Left colon (tissue), 2 donors: ENCODE data around the gene AP1S2. TPM values are rescaled to one million over a fixed set of nuclear protein-coding genes. Genes with fewer than 3 reads are reported as not detected.
"Not testable (repeated sequence)": the region's sequence is repeated elsewhere in the genome, so short reads cannot be mapped to it uniquely, and the experiment has no call there.

Experiments used
- ATAC-seq: fragments of 200-7000 bp; cut with Tn5 transposase; one replicate; pipeline ENCODE4 v1.9.1; 2020; ENCODE audit warnings: mild to moderate bottlenecking, moderate library complexity
- DNase-seq, 2 donors: peaks; one replicate each; pipeline ENCODE4 v3.0.0-alpha.2; 2020
- intact Hi-C, 2 donors: fragments of 100-400 bp; cut with DNase I in 1 of 2; cut with micrococcal nuclease in 1 of 2; formaldehyde crosslinking; loops; one replicate each; pipeline versions ENCODE4 v1.11.2 to v1.14.0; 2022; cut with DNase I, micrococcal nuclease
- total RNA-seq, 2 donors: library from RNA; stranded (reverse); fragmentation: NEBNext Ultra II Directional; extraction: Animal tissue kit (Norgen Biotek cat#: 25700); gene quantifications; one replicate each; pipeline ENCODE4 v1.2.1, GENCODE V29; 2021
- donor health status: DM: no; HTN: no; CAD: no.
- donor health status: DM: yes; HTN: yes; CAD: no.

AP1S2 gene
- total RNA-seq, 2 donors from 2014 or later = 9.2 to 23.7 TPM

GRCh38 chrX:15856636-15857035 lies 2.0 kb upstream of the AP1S2 start:
- intact Hi-C loops = no loop called here

GRCh38 chrX:15856222-15856587 lies 1.6 kb upstream of the AP1S2 start:
- ATAC-seq (no peak), DNase-seq (no peak)
- intact Hi-C loops = no loop called here

More at GRCh38 chrX:15856636-15857035, 2.0 kb upstream of the AP1S2 start:
- ATAC-seq = no peak
- DNase-seq = no peak

GRCh38 chrX:15855568-15856221 lies 1.1 kb upstream of the AP1S2 start:
- ATAC-seq = no peak
- no peak for DNase-seq
- intact Hi-C loops = no loop called here

DNA sequence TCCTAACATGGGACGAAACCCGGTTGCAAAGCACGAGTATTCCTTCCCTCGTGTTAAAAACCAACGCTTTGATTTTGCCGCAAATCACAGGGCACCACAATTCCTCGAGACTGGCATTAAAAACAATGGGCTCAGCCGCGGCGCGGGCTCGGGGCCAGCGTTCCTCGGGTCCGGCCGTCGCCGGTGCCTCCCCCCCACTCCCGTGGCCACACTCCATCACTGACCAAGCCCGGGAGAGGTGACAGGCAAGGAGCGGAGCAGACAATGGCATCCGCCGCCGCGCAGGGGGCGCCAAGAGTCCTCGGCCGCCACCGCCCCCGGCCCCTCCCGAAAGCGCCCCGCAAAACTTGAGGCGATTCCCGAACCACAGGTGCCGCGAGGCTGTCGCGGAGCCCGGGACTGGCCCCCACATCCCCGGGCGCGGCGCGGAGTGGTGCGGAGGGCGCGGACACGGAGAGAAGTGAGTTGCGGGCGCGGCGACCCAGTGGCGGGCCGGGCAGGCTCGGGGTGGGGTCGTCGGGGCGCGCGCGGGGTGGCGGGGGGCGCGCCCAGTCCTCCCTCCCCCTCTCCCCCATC lies 445 bp downstream of the AP1S2 start:
- intact Hi-C loops = no loop called here
- peak; percentile 13 for ATAC-seq
- DNase-seq = peak; percentile 43 to 72

- intact Hi-C loops = no loop called here
- ATAC-seq (no peak), DNase-seq (no peak)
Measured at GRCh38 chrX:15853586-15854079, 980 bp downstream of the AP1S2 start.

- intact Hi-C loops = no loop called here
- no peak for DNase-seq
Measured at GRCh38 chrX:15849555-15849954, 5.1 kb downstream of the AP1S2 start.

GRCh38 chrX:15848576-15848975 lies 6.0 kb downstream of the AP1S2 start:
- DNase-seq (no peak), ATAC-seq (no peak)
- intact Hi-C loops = no loop called here

More at GRCh38 chrX:15849555-15849954, 5.1 kb downstream of the AP1S2 start:
- no peak for ATAC-seq

GRCh38 chrX:15843960-15844359 lies 10.7 kb downstream of the AP1S2 start:
- ATAC-seq (no peak), DNase-seq (no peak)
- intact Hi-C loops = no loop called here

DNA sequence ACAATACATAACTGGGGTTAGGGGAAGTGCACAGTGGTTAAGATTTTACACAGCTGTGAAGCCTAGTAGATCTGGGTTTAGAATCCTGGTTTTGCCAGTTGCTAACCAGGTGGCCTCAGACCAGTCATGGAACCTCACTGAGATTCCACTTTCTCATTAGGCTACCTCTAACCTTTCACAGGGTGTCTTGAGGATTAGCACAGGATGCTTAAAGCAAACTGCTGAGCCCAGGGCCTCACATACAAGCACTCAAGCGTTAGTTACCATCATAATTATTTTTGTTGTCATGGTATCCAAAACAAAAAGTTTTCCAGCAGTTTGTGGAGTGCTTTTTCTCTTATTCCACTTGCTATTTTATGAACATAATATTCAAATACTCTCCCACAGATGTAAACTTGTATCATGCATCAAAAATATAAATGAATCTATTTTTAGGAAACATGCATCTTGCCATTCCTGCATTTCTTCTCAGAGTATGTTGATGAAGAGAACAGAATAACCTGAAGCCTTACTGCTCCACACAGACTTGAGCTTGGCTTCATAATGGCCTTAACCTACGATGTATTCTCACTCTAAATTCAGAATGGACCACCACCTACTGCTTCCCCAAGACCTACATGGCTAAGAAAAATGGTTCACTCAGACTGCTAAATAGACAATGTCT lies 12.6 kb downstream of the AP1S2 start:
- DNase-seq (no peak), ATAC-seq (no peak)
- intact Hi-C loops = no loop called here

DNA sequence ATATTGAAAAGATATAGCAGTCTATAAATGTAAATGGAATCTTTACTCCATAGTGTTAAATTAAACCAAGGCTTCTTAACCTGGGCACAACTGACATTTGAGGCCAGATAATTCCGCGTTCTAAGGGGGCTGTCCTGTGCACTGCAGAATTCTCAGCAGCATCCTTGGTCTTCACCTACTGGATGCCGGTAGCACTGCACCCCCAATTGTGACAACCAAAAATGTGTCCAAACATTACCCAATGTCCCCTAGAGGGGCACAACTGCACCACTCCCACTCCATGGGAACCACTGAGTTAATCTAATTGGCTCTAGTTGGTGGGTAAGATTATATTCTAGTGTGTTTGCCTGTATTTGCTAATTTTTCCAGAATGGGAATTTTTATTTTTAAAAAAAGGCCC lies 16.6 kb downstream of the AP1S2 start:
- no peak for DNase-seq
- intact Hi-C loops = no loop called here
- no peak for ATAC-seq

DNA sequence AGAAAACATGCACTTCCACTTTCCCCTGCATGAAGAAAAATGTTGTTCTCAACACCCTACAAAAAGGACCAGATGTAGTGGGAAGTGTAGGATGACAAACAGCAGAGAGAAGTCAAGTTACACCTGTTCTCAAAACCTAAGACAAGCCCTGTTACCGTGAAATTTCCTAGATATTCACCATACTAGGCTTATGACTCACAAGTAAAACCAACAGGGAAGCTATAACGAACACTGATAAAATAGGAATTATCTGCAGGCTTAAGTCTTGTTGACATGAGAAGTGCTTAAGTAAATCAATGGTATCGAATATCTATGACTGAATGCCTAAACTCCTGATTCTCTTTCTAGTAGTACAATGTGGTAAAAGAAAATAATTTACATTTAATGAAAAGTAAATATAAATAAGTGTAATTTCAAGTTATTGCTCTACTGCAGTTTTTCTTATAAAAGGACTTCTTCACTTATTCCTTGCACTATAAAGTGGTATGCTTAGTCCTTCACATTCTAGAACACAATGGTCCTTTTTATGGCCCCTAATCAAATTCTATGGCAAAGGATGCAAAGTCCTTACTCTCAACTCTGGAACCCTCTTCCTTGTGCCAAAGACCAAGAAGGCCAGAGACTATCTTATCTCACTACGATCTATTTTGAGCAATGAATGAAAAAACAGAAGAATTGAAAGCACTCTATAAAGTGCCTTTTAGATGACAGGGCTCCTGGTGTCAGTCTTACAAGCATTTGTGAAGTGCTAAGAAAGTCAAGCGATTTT lies 19.6 kb downstream of the AP1S2 start:
- no peak for DNase-seq

GRCh38 chrX:15834053-15834452 lies 20.6 kb downstream of the AP1S2 start:
- no peak for DNase-seq
- ATAC-seq = no peak
- intact Hi-C loops = no loop called here

More for the DNA sequence above, 19.6 kb downstream of the AP1S2 start:
- peak; percentile 92 for ATAC-seq
- intact Hi-C loops = no loop called here

DNA sequence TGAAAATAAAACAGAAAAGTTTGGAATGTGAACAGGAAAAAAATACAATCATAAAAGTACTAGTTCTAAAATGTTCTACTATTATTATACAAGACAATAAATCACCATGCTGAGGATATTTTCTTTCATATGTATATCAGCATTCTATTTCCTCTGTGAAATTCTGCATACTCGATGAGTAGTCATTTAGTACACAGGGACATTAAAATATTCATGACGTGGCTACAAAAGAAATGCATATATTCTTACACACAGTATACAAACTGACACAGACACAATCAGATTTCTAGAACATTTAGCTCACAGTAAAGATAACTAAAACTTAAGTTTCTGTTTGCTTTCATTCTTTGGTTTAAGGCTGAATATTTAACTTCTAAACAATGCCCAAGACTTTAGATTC lies 23.3 kb downstream of the AP1S2 start:
- intact Hi-C loops, DNase-seq, ATAC-seq: not testable (repeated sequence)

GRCh38 chrX:15829217-15829616 lies 25.4 kb downstream of the AP1S2 start:
- ATAC-seq = no peak
- intact Hi-C loops = no loop called here
- DNase-seq = no peak

GRCh38 chrX:15825936-15826335 lies 28.7 kb downstream of the AP1S2 start:
- ATAC-seq (no peak), DNase-seq (no peak)
- intact Hi-C loops = no loop called here

GRCh38 chrX:15822922-15823321 lies 31.7 kb downstream of the AP1S2 start:
- no peak for DNase-seq
- intact Hi-C loops = no loop called here
- ATAC-seq = no peak

GRCh38 chrX:15820106-15821073 lies 34.2 kb downstream of the AP1S2 start:
- no peak for ATAC-seq
- intact Hi-C loops = no loop called here
- DNase-seq = no peak

DNA sequence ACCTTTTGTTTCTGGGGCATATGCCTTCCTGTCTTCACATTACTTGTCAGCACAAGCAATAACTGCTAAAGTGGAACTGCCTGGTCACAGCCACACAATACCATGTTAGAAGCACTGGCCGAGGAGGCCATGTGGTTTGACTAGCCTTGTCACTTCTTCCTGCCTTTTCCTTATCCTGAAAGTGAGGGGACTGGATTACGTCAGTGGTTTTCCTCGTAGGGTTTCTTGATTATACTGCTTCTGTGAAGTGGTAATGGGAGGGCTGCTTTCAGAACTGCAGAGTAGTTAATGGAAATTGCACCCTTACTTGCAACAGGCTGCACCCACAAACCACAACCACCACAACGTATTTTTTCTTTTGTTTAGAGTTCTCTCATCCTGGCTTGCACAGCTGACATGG lies 37.7 kb downstream of the AP1S2 start:
- intact Hi-C loops = no loop called here
- ATAC-seq = no peak
- DNase-seq = no peak
